ENCODE results near the gene AIRE. TPM values are rescaled to one million over a fixed set of nuclear protein-coding genes. Genes with fewer than 3 reads are reported as not detected.
"Not testable (repeated sequence)": the region's sequence is repeated elsewhere in the genome, so short reads cannot be mapped to it uniquely, and the experiment has no call there.

The AIRE gene
- total RNA-seq, 1 donor from 2014 or later = 0.17 TPM

GRCh38 chr21:44265734-44266270 lies 19.9 kb upstream of the AIRE start:
- no peak for DNase-seq (ENCODE audit: low spot score)

- no peak for DNase-seq (ENCODE audit: low spot score)
These were observed 18.0 kb upstream of the AIRE start for GRCh38 chr21:44267655-44268142.

- DNase-seq (ENCODE audit: low spot score) = no peak
These were observed 16.6 kb upstream of the AIRE start for GRCh38 chr21:44269090-44269489.

GRCh38 chr21:44271558-44272283 lies 14.0 kb upstream of the AIRE start:
- DNase-seq (ENCODE audit: low spot score) = no peak

- no peak for DNase-seq (ENCODE audit: low spot score)
These were observed 13.3 kb upstream of the AIRE start for GRCh38 chr21:44272284-44272858.

GRCh38 chr21:44273046-44273445 lies 12.6 kb upstream of the AIRE start:
- DNase-seq (ENCODE audit: low spot score) = no peak

GRCh38 chr21:44275041-44275440 lies 10.6 kb upstream of the AIRE start:
- no peak for DNase-seq (ENCODE audit: low spot score)

- DNase-seq (ENCODE audit: low spot score) = no peak
These were observed 6.1 kb upstream of the AIRE start for GRCh38 chr21:44279354-44280260.

GRCh38 chr21:44281801-44282200 lies 3.9 kb upstream of the AIRE start:
- DNase-seq (ENCODE audit: low spot score) = no peak

- no peak for DNase-seq (ENCODE audit: low spot score)
These were observed 3.3 kb upstream of the AIRE start for GRCh38 chr21:44282370-44282769.

GRCh38 chr21:44283211-44283785 lies 2.4 kb upstream of the AIRE start:
- not testable (repeated sequence) for DNase-seq (ENCODE audit: low spot score)

GRCh38 chr21:44283948-44284347 lies 1.7 kb upstream of the AIRE start:
- no peak for DNase-seq (ENCODE audit: low spot score)

- no peak for DNase-seq (ENCODE audit: low spot score)
These were observed 525 bp downstream of the AIRE start for GRCh38 chr21:44286086-44286715.

- DNase-seq (ENCODE audit: low spot score) = no peak
These were observed 1.3 kb downstream of the AIRE start for GRCh38 chr21:44286716-44287632.

GRCh38 chr21:44288251-44289110 lies 2.8 kb downstream of the AIRE start:
- DNase-seq (ENCODE audit: low spot score) = no peak

- no peak for DNase-seq (ENCODE audit: low spot score)
These were observed 3.8 kb downstream of the AIRE start for GRCh38 chr21:44289381-44290010.

- no peak for DNase-seq (ENCODE audit: low spot score)
These were observed 4.8 kb downstream of the AIRE start for GRCh38 chr21:44290327-44291077.

All from mucosa of gallbladder (tissue), 1 donor.